Tibial artery (tissue), 4 donors: ENCODE data around the gene DOK1.

Experiments used
- DNase-seq, 2 donors: peaks; one replicate each; pipeline ENCODE4 v3.0.0-alpha.2; 2019
- H3K27ac ChIP-seq, 2 donors: fragments of 200-600 bp; sonication (generic) in 1 of 2; 1 replicate in 1 of 2; 2 replicates in 1 of 2; pipeline ENCODE4 v1.5.1; 2018 to 2019; ENCODE audit warnings: mild to moderate bottlenecking in 1 of 2
- H3K27me3 ChIP-seq, 2 donors: fragments of 200-600 bp; sonication (generic) in 1 of 2; one replicate each; pipeline versions ENCODE4 v1.5.1 to v1.6.0; 2016 to 2019
- H3K36me3 ChIP-seq, 3 donors: fragments of 200-600 bp; sonication (generic) in 2 of 3; one replicate each; pipeline ENCODE4 v1.5.1; 2016 to 2019; ENCODE audit warnings: mild to moderate bottlenecking in 2 of 3
- H3K4me1 ChIP-seq, 4 donors: fragments of 200-600 bp; sonication (generic) in 2 of 4; 1 replicate in 3 of 4; 2 replicates in 1 of 4; pipeline ENCODE4 v1.5.1; 2016 to 2019
- H3K4me3 ChIP-seq, 2 donors: fragments of 200-600 bp; sonication (generic) in 1 of 2; 1 replicate in 1 of 2; 2 replicates in 1 of 2; pipeline ENCODE4 v1.5.1; 2018 to 2019; ENCODE audit warnings: mild to moderate bottlenecking in 2 of 2
- H3K9me3 ChIP-seq, 3 donors: fragments of 200-600 bp; sonication (generic) in 1 of 3; one replicate each; pipeline ENCODE4 v1.5.1; 2016 to 2019
- CTCF ChIP-seq, 2 experiments: fragments of 200-600 bp in 1 of 2; fragments of 450-650 bp in 1 of 2; IDR thresholded peaks; one replicate each; pipeline ENCODE4 v1.5.1; 2017 to 2019; ENCODE audit warnings: antibody characterized with exemption in 2 of 2, mild to moderate bottlenecking in 1 of 2, moderate library complexity in 1 of 2
- intact Hi-C: fragments of 100-400 bp; cut with DNase I; formaldehyde crosslinking; loops from one replicate; pipeline ENCODE4 v1.15.0; 2023; ENCODE audit warnings: low total_unique reads

The DOK1 gene

GRCh38 chr2:74548285-74548899 is 6.1 kb upstream of the DOK1 start:
- Histone ChIP-seq H3K4me3 (peak overlapping the region; percentile 52 to 65), H3K4me1 (peaks cover 0 to 29% (median 22%) of the 10 kb centered on the region in 4 donors), H3K36me3 (no peaks in the 10 kb centered on the region), H3K27ac (peak overlapping the region; percentile 63 to 77), H3K27me3 (no peaks in the 10 kb centered on the region), H3K9me3 (no peaks in the 10 kb centered on the region)
- no peak for DNase-seq
- intact Hi-C loops: no loop called here
- no peak for TF ChIP-seq CTCF (IDR thresholded peaks at IDR 0.05)

GRCh38 chr2:74548900-74549826 is 5.4 kb upstream of the DOK1 start:
- intact Hi-C loops: no loop called here

DNA sequence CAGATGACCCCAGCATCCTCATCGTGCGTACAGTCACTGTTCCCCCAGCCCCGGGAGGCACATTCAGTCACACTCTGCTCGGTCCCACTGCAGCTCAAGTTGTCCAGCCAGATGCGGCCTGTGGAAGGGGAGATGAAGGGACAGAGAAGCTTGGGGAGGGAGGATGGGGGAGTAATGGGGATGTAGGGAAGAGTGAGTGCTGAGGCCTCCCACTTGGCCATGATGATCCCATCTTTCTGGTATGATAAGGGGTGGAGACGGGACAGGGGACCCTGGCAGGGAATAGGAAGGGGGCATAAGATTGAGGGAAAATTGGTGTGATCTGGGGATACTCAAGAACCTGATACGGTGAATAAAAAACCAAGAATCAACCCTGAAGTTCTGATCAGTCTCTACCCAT is 4.3 kb upstream of the DOK1 start:
- TF ChIP-seq CTCF (IDR thresholded peaks at IDR 0.05): no peak
- Histone ChIP-seq H3K27ac (no peak overlapping the region), H3K4me1 (peaks cover 0 to 33% (median 27%) of the 10 kb centered on the region in 4 donors), H3K27me3 (no peaks in the 10 kb centered on the region), H3K4me3 (no peak overlapping the region), H3K36me3 (no peaks in the 10 kb centered on the region), H3K9me3 (no peaks in the 10 kb centered on the region)
- intact Hi-C loops: loop anchor here (5.0 kb wide), 1 partner anchor 37 kb away; no protein-coding TSS in a partner anchor
- DNase-seq: no peak

More at GRCh38 chr2:74548900-74549826, 5.4 kb upstream of the DOK1 start:
- Histone ChIP-seq H3K4me3 (peak overlapping the region; percentile 52 to 65), H3K9me3 (no peaks in the 10 kb centered on the region), H3K27ac (peak overlapping the region; percentile 63 to 77), H3K27me3 (no peaks in the 10 kb centered on the region), H3K36me3 (no peaks in the 10 kb centered on the region), H3K4me1 (peaks cover 0 to 33% (median 26%) of the 10 kb centered on the region in 4 donors)
- DNase-seq: peak; percentile 65 to 83
- TF ChIP-seq CTCF (IDR thresholded peaks at IDR 0.05): no peak

GRCh38 chr2:74551530-74551929 is 3.0 kb upstream of the DOK1 start:
- intact Hi-C loops: loop anchor here (5.0 kb wide), 1 partner anchor 36 kb away; no protein-coding TSS in a partner anchor
- no peak for TF ChIP-seq CTCF (IDR thresholded peaks at IDR 0.05)
- no peak overlapping the region for H3K27ac ChIP-seq
- no peak for DNase-seq
- no peak overlapping the region for H3K4me3 ChIP-seq
- H3K4me1 ChIP-seq: peaks cover 0 to 37% (median 30%) of the 10 kb centered on the region in 4 donors
- no peaks in the 10 kb centered on the region for H3K9me3 ChIP-seq
- peaks cover 0 to 4% (median 0%) of the 10 kb centered on the region in 3 donors for H3K36me3 ChIP-seq
- no peaks in the 10 kb centered on the region for H3K27me3 ChIP-seq

DNA sequence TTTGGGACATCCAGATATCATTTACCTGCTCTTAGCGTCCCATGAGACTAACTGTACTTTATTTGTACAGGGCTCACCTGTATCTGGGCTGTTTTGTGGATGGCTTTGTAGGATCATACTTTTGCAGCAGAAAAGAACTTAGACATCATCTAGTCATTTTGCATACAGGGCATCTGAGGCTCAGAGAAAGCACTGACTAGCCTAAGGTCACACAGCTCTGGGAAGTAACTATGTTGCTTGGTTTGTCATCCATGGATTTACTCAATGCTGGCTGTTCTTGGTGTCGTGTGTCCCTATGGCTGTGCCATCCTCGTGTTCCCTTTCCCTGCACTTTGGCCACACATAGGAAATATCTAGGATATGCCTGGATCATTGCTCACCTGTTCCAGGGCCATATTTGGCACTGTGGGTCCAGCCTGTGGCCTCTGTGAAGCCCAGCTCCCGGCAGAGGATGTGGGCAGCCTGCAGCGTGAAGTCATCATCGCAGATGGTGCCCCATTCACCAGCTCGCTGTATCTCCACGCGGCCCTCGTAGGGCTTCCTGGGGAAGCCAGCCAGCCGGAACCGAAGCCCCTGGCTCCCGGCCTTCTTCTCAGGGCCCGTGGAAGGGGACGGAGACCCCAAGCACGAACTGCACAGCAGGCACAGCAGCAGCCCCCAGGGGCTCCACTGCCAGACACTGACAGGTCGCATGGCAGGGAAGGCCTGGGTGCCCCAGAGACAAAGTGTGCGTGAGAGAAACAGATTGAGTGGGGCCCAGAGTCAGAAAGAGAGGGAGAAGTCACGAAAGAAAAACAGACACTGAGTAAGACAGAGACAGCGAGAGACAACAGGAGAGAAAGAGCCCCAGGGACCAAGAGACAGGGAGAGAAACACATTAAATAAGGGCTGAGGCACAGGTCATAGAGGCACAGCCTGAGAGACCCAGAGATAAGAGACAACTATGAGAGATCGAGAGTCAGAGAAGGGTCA is 2.3 kb upstream of the DOK1 start:
- intact Hi-C loops: loop anchor here (5.0 kb wide), 1 partner anchor 35 kb away; no protein-coding TSS in a partner anchor
- no peak for TF ChIP-seq CTCF (IDR thresholded peaks at IDR 0.05)
- no peaks in the 10 kb centered on the region for H3K9me3 ChIP-seq
- H3K27me3 ChIP-seq: no peaks in the 10 kb centered on the region
- H3K27ac ChIP-seq: peak overlapping the region; percentile 84 to 91
- H3K36me3 ChIP-seq: peaks cover 0 to 10% (median 0%) of the 10 kb centered on the region in 3 donors
- DNase-seq: no peak
- H3K4me1 ChIP-seq: peaks cover 0 to 37% (median 30%) of the 10 kb centered on the region in 4 donors
- no peak overlapping the region for H3K4me3 ChIP-seq
